ENCODE data around the gene MRM2.

Gene MRM2

DNA sequence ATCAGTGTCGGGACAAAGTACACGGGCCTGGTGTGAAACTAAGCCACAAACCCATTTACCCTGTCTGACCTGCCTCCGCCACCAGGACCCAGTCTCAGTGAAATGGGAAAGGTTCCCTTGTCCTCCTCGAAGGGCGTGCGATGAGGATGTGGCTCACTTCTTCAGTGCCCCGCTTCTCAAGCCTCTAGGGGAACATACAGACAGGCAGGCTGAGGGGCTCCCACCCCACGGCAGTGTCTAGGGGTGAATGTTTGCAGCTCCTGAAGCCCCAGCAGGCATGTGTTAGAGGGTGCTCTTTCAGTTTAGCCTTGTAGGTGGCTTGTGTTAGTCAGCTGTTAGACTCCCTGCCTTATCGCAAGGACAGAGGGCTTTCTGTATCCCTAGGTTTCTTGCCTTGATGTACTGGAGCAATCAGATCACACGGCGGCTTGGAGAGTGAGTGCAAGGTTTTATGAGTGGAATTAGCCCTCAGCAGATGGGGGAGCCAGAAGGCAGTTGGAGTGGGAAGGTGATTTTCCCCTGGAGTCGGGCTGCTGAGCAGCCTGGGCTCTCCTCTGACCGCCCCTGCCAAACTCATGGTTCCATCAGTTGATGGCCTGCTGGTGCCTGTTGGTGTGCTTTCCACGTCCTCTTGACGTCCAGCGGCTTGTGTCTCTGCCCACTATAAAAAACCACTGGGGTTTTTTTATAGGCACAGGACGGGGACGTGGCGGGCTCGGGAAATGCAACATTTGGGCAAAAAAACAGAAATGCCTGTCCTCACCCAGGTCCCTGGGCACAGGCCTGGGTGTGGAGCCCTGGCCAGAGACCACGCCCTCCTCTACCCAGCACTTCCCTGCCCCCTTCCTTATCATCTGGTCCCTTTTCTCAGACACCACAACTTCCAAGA is 780 bp upstream of the MRM2 start:
- DNase-seq (ENCODE audit: low read depth) = no peak
- TF ChIP-seq, protein P1, sequence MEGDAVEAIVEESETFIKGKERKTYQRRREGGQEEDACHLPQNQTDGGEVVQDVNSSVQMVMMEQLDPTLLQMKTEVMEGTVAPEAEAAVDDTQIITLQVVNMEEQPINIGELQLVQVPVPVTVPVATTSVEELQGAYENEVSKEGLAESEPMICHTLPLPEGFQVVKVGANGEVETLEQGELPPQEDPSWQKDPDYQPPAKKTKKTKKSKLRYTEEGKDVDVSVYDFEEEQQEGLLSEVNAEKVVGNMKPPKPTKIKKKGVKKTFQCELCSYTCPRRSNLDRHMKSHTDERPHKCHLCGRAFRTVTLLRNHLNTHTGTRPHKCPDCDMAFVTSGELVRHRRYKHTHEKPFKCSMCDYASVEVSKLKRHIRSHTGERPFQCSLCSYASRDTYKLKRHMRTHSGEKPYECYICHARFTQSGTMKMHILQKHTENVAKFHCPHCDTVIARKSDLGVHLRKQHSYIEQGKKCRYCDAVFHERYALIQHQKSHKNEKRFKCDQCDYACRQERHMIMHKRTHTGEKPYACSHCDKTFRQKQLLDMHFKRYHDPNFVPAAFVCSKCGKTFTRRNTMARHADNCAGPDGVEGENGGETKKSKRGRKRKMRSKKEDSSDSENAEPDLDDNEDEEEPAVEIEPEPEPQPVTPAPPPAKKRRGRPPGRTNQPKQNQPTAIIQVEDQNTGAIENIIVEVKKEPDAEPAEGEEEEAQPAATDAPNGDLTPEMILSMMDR (conservative IDR thresholded peaks at IDR 0.05; ENCODE audit: control insufficient read depth, insufficient read depth, low read depth, low read length) = peak; percentile 11

DNA sequence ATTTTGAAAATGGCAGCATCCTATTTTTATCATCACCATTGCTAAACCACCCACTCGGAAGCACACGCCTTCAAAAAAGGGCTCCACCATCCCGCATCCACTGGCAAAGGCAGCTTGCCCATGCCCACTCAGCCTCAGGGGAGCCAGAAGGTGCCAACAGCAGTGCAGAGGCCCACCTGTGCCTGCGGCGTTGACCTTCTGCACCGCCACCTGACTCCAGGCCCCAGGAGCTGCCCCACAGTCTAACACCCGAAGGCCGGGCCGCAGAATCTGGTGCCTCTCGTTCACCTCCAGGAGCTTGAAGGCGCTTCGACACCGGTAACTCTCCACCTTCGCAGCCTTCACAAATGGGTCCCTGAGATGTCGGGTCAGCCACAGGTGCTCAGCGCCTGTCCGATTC is 2.8 kb downstream of the MRM2 start:
- H3K4me3 ChIP-seq (ENCODE audit: control insufficient read depth, low read depth, low read length) = no peak overlapping the region
- DNase-seq (ENCODE audit: low read depth) = no peak
- TF ChIP-seq, protein P1 (conservative IDR thresholded peaks at IDR 0.05; ENCODE audit: control insufficient read depth, insufficient read depth, low read depth, low read length) = no peak

More for the DNA sequence above, 780 bp upstream of the MRM2 start:
- peak overlapping the region; percentile 81 for H3K4me3 ChIP-seq (ENCODE audit: control insufficient read depth, low read depth, low read length)

- TF ChIP-seq, protein P1 (conservative IDR thresholded peaks at IDR 0.05; ENCODE audit: control insufficient read depth, insufficient read depth, low read depth, low read length) = no peak
- no peak overlapping the region for H3K4me3 ChIP-seq (ENCODE audit: control insufficient read depth, low read depth, low read length)
- DNase-seq (ENCODE audit: low read depth) = no peak
Measured at GRCh38 chr7:2237109-2237602, 4.8 kb downstream of the MRM2 start.

- TF ChIP-seq, protein P1 (conservative IDR thresholded peaks at IDR 0.05; ENCODE audit: control insufficient read depth, insufficient read depth, low read depth, low read length) = no peak
- peak; percentile 39 for DNase-seq (ENCODE audit: low read depth)
Measured at GRCh38 chr7:2233926-2234325, 8.1 kb downstream of the MRM2 start.

GRCh38 chr7:2232766-2233520 is 9.1 kb downstream of the MRM2 start, which contains the start of gene MAD1L1:
MAD1L1 (minus strand) TSS chr7:2232945; CDS start chr7:2230133, 2,812 bp downstream.
- DNase-seq (ENCODE audit: low read depth) = peak; percentile 86
- TF ChIP-seq, protein P1 (conservative IDR thresholded peaks at IDR 0.05; ENCODE audit: control insufficient read depth, insufficient read depth, low read depth, low read length) = no peak

More at GRCh38 chr7:2233926-2234325, 8.1 kb downstream of the MRM2 start:
- H3K4me3 ChIP-seq (ENCODE audit: control insufficient read depth, low read depth, low read length) = no peak overlapping the region

GRCh38 chr7:2231992-2232765 is 9.8 kb downstream of the MRM2 start:
- TF ChIP-seq, protein P1 (conservative IDR thresholded peaks at IDR 0.05; ENCODE audit: control insufficient read depth, insufficient read depth, low read depth, low read length) = no peak
- no peak for DNase-seq (ENCODE audit: low read depth)
- peak overlapping the region; percentile 72 for H3K4me3 ChIP-seq (ENCODE audit: control insufficient read depth, low read depth, low read length)

More at GRCh38 chr7:2232766-2233520, 9.1 kb downstream of the MRM2 start, which contains the start of gene MAD1L1:
- H3K4me3 ChIP-seq (ENCODE audit: control insufficient read depth, low read depth, low read length) = peak within 1 kb of the TSS; percentile 72
